Esophagus squamous epithelium (tissue), 5 donors: ENCODE data around the gene ZNF184. TPM values are rescaled to one million over a fixed set of nuclear protein-coding genes. Genes with fewer than 3 reads are reported as not detected.
A peak's percentile ranks its signal among the peaks of the same experiment; 100 is the strongest.

Experiments used
- DNase-seq: peaks from one replicate; lab custom pipeline; 2025; lab: John Stamatoyannopoulos, UW
- H3K27ac ChIP-seq, 4 donors: fragments of 200-600 bp; sonication (generic); one replicate each; pipeline ENCODE4 v1.5.1; 2016 to 2019; ENCODE audit warnings: mild to moderate bottlenecking in 1 of 4
- H3K27me3 ChIP-seq, 4 donors: fragments of 200-600 bp; sonication (generic); 1 replicate in 3 of 4; 2 replicates in 1 of 4; pipeline versions ENCODE4 v1.5.1 to v1.6.0; 2017 to 2021; ENCODE audit warnings: antibody characterized with exemption in 1 of 4
- H3K36me3 ChIP-seq, 3 donors: fragments of 200-600 bp; sonication (generic); one replicate each; pipeline ENCODE4 v1.5.1; 2016 to 2019
- H3K4me1 ChIP-seq, 3 donors: fragments of 200-600 bp; sonication (generic); one replicate each; pipeline ENCODE4 v1.5.1; 2017 to 2019
- H3K4me3 ChIP-seq, 4 donors: fragments of 200-600 bp; sonication (generic); 1 replicate in 3 of 4; 2 replicates in 1 of 4; pipeline ENCODE4 v1.5.1; 2016 to 2019; ENCODE audit warnings: mild to moderate bottlenecking in 2 of 4, moderate library complexity in 1 of 4
- H3K9me3 ChIP-seq, 3 donors: fragments of 200-600 bp; sonication (generic); one replicate each; pipeline ENCODE4 v1.5.1; 2016 to 2019
- CTCF ChIP-seq, 6 experiments: fragments of 450-650 bp in 4 of 6; fragments of 200-600 bp in 2 of 6; sonication (generic) in 2 of 6; IDR thresholded peaks; one replicate each; pipeline ENCODE4 v1.5.1; 2016 to 2019; ENCODE audit warnings: antibody characterized with exemption in 6 of 6, mild to moderate bottlenecking in 4 of 6, moderate library complexity in 4 of 6
- POLR2A ChIP-seq, 4 donors: fragments of 450-650 bp; IDR thresholded peaks; one replicate each; pipeline ENCODE4 v1.6.1; 2017; ENCODE audit warnings: antibody characterized with exemption in 4 of 4, mild to moderate bottlenecking in 4 of 4, moderate library complexity in 3 of 4
- whole genome bisulfite sequencing, 2 donors: methylation state at CpG; one replicate each; pipeline ENCODE4 v1.1.5; 2018; 5-methylcytosine and 5-hydroxymethylcytosine counted together
- intact Hi-C: fragments of 100-400 bp; cut with DNase I; formaldehyde crosslinking; loops from one replicate; pipeline ENCODE4 v1.15.0; 2022
- total RNA-seq, 4 donors: library from RNA; depleted of rRNA; stranded (reverse); fragments of >200 nt; gene quantifications; one replicate each; pipeline ENCODE4 v1.1.0, GENCODE V29; 2016
- donor health status: DM: yes; HTN: yes; CAD: no.

Gene ZNF184
- total RNA-seq, 4 donors from 2014 or later: 3.9 to 4.9 (median 4.3) TPM

DNA sequence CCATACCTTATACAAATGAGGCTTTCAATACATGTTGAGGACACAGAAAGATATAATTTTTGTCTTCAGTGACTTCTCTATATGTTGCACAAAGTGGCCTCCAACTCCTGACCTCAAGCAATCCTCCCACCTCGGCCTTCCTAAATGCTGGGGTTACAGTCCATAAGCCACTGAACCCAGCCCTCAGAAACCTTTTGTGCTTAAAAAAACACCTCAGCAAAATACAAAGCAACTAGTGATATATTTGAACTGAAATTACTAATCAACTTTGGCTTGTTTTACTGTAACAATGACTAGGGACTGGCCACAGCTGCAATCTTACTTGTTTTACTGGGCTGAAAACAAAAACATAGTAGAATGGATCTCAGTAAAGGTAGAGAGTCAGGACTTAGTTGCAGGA is 3.2 kb upstream of the ZNF184 start:
- no peak for DNase-seq
- H3K9me3 ChIP-seq: no peaks in the 10 kb centered on the region
- H3K4me3 ChIP-seq: no peak overlapping the region
- WGBS, 2 donors: 80 to 100% methylated on average over 1 of the region's 1 CpG
- H3K4me1 ChIP-seq: peaks cover 0 to 40% (median 21%) of the 10 kb centered on the region in 3 donors
- intact Hi-C loops: loop anchor here (10.0 kb wide), 1 partner anchor 291 kb away; no protein-coding TSS in a partner anchor
- no peaks in the 10 kb centered on the region for H3K27me3 ChIP-seq
- TF ChIP-seq CTCF (IDR thresholded peaks at IDR 0.05) (no peak), POLR2A (IDR thresholded peaks at IDR 0.05) (no peak)
- H3K36me3 ChIP-seq: no peaks in the 10 kb centered on the region
- no peak overlapping the region for H3K27ac ChIP-seq

- Histone ChIP-seq H3K4me1 (peaks cover 0 to 50% (median 18%) of the 10 kb centered on the region in 3 donors), H3K4me3 (no peak overlapping the region), H3K27ac (no peak overlapping the region), H3K9me3 (no peaks in the 10 kb centered on the region), H3K36me3 (peaks cover 0 to 6% (median 0%) of the 10 kb centered on the region in 3 donors), H3K27me3 (no peaks in the 10 kb centered on the region)
- TF ChIP-seq POLR2A (IDR thresholded peaks at IDR 0.05) (no peak), CTCF (IDR thresholded peaks at IDR 0.05) (no peak)
- DNase-seq: no peak
- intact Hi-C loops: loop anchor here (10.0 kb wide), 1 partner anchor 290 kb away; no protein-coding TSS in a partner anchor
- 75 to 87% methylated on average over 3 of the region's 3 CpGs for WGBS, 2 donors
Observed at GRCh38 chr6:27474672-27475071, 1.8 kb upstream of the ZNF184 start.

- TF ChIP-seq POLR2A (IDR thresholded peaks at IDR 0.05) (no peak), CTCF (IDR thresholded peaks at IDR 0.05) (no peak)
- intact Hi-C loops: loop anchor here (10.0 kb wide), 1 partner anchor 289 kb away; no protein-coding TSS in a partner anchor
- peaks cover 0 to 12% (median 0%) of the 10 kb centered on the region in 3 donors for H3K36me3 ChIP-seq
- H3K4me3 ChIP-seq: no peak overlapping the region
- H3K27me3 ChIP-seq: no peaks in the 10 kb centered on the region
- no peaks in the 10 kb centered on the region for H3K9me3 ChIP-seq
- no peak overlapping the region for H3K27ac ChIP-seq
- H3K4me1 ChIP-seq: peaks cover 0 to 54% (median 18%) of the 10 kb centered on the region in 3 donors
- 80 to 94% methylated on average over 3 to 4 of the region's 4 CpGs for WGBS, 2 donors
- no peak for DNase-seq
Observed at GRCh38 chr6:27474172-27474465, 1.2 kb upstream of the ZNF184 start.

DNA sequence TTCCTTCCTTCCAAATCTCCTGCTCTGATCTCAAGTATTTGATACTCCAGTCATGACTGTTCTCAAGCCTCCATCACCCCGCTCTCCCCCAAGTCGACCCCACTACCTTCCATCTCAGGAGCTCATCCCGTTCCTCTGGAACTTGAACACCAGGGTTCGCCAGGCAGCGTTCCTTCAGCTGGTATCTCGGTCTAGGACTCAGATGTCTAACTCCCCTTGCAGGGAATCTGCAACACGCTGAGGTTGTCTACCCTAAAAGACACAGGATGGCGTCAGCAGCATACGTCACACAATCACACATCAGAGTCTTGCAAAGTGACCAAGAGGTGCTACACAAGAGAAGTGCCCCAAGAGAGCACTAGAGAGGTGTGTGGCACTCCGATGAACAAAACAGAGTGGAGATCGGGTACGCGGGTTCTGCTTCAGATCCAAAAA is 706 bp downstream of the ZNF184 start:
- peaks cover 0 to 31% (median 0%) of the 10 kb centered on the region in 3 donors for H3K36me3 ChIP-seq
- H3K9me3 ChIP-seq: no peaks in the 10 kb centered on the region
- peak overlapping the region; percentile 90 to 97 (median 96) for H3K27ac ChIP-seq
- 5 to 6% methylated on average over 9 to 10 of the region's 13 CpGs for WGBS, 2 donors
- no peak for DNase-seq
- H3K4me1 ChIP-seq: peaks cover 0 to 45% (median 7%) of the 10 kb centered on the region in 3 donors
- no peaks in the 10 kb centered on the region for H3K27me3 ChIP-seq
- intact Hi-C loops: loop anchor here (10.0 kb wide), 1 partner anchor 287 kb away; no protein-coding TSS in a partner anchor
- peak overlapping the region; percentile 62 to 86 (median 82) for H3K4me3 ChIP-seq
- TF ChIP-seq CTCF (IDR thresholded peaks at IDR 0.05): no peak
- no peak for TF ChIP-seq POLR2A (IDR thresholded peaks at IDR 0.05)

DNA sequence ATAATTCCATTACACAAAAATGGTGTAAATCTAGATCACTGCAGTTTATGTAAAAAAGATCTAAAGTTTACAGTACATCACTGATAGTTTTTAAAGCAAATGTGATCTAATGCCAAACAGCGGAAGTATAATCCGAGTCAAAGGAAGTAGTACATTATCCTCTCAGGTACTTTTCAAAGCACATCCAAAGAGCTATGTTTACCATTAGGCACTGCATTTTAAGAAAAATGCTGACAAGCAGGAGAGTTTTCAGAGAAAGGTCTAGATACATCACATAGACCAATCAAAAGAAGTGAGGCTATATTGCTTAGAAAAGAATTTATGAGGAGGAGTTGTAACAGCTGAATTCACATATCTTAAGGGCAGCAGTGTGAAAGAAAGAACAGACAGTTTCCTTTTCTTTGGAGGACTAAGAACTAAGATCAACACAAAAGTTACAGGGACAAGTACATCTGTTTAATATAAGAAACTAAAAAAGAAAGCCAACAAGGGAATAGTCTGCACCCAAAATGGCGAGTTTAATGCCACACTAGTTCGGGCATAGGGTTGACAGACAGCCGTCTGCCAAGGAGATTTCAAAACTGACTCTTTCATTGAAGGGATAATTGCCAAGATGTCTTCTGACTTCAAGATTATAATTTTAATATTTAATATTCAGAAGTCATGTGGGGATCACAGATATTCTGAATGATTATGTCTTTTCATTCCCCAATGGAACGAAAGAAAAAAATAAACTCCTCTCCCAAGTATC is 1.4 kb downstream of the ZNF184 start:
- intact Hi-C loops: loop anchor here (10.0 kb wide), 1 partner anchor 287 kb away; no protein-coding TSS in a partner anchor
- H3K4me1 ChIP-seq: peaks cover 0 to 45% (median 7%) of the 10 kb centered on the region in 3 donors
- no peaks in the 10 kb centered on the region for H3K9me3 ChIP-seq
- peak overlapping the region; percentile 62 to 86 (median 82) for H3K4me3 ChIP-seq
- peaks cover 0 to 38% (median 0%) of the 10 kb centered on the region in 3 donors for H3K36me3 ChIP-seq
- DNase-seq: no peak
- H3K27me3 ChIP-seq: no peaks in the 10 kb centered on the region
- H3K27ac ChIP-seq: peak overlapping the region in 3 of 4 donors; percentile 90 to 97 (median 95)
- no peak for TF ChIP-seq CTCF (IDR thresholded peaks at IDR 0.05)
- TF ChIP-seq POLR2A (IDR thresholded peaks at IDR 0.05): no peak
- WGBS, 2 donors: 35 to 40% methylated on average over 6 of the region's 6 CpGs
